Measurements from ENCODE around the gene SCN5A. TPM values are rescaled to one million over a fixed set of nuclear protein-coding genes. Genes with fewer than 3 reads are reported as not detected.

SCN5A gene
- total RNA-seq, 1 donor from 2014 or later: not detected

DNA sequence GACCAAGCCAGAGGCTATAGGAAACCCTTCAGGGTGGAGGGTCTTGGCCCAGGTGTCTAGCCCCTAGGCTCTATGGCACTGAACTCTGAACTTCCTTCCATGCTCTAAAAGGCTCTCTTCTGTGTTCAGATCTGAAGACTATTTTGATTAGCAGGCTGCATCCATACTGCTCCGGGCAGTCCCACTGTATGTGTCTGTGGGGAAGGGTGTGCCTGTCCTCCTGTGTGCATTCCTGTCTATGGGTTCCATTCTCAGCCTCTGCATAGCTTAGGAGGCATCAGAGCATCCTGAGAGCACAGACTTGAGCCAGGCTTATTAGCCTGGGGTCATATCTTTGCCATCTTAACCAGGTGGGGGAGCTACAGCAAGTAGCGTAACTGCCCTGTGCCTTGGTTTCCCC, 115.3 kb downstream of the SCN5A start:
- FAIRE-seq (peak; percentile 86), DNase-seq (ENCODE audit: low read depth) (no peak)
- Histone ChIP-seq H3K4me3 (ENCODE audit: low read depth, low read length) (no peak overlapping the region), H3K27me3 (ENCODE audit: control insufficient read depth, insufficient read depth, low read length) (no peaks in the 10 kb centered on the region), H3K36me3 (ENCODE audit: control insufficient read depth, insufficient read depth, low read length) (no peaks in the 10 kb centered on the region)
- TF ChIP-seq, protein P1, sequence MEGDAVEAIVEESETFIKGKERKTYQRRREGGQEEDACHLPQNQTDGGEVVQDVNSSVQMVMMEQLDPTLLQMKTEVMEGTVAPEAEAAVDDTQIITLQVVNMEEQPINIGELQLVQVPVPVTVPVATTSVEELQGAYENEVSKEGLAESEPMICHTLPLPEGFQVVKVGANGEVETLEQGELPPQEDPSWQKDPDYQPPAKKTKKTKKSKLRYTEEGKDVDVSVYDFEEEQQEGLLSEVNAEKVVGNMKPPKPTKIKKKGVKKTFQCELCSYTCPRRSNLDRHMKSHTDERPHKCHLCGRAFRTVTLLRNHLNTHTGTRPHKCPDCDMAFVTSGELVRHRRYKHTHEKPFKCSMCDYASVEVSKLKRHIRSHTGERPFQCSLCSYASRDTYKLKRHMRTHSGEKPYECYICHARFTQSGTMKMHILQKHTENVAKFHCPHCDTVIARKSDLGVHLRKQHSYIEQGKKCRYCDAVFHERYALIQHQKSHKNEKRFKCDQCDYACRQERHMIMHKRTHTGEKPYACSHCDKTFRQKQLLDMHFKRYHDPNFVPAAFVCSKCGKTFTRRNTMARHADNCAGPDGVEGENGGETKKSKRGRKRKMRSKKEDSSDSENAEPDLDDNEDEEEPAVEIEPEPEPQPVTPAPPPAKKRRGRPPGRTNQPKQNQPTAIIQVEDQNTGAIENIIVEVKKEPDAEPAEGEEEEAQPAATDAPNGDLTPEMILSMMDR (IDR thresholded peaks at IDR 0.05; ENCODE audit: insufficient read depth, low read length, severe bottlenecking): no peak

DNA sequence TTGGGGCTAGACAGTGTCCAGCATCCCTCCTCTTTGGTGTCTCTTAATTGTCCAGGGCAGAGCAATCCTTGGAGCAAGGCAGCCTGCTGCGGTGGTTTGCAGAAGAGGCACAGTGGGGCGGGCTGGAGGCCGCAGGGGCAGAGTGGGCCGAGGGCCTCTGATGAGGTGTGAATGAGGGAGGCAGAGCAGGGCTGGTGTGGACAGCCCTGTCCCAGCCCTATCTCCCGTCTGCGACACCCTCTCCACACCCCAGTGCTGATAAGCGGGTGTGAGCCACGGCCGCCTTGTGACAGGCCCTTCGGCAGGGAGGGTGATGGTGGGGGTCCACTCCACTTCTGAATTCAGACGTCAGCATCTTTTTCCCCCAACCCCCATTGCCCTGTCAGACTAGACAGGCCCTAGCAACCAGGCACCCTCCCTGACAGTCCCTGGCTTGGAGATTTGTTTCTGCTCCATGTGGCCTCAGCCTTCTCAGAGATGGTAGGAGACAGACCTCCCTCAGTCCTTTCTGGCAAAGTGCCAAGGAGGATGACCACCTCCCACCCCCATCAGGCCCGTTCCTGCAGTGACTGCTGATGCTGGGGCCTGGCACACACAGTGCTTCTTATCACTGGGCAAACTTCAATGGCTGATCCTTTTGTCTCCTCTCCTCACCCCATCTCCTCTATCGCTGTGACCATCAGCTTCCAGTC, 116.1 kb downstream of the SCN5A start:
- Histone ChIP-seq H3K4me3 (ENCODE audit: low read depth, low read length) (no peak overlapping the region), H3K27me3 (ENCODE audit: control insufficient read depth, insufficient read depth, low read length) (no peaks in the 10 kb centered on the region), H3K36me3 (ENCODE audit: control insufficient read depth, insufficient read depth, low read length) (no peaks in the 10 kb centered on the region)
- FAIRE-seq (peak; percentile 73), DNase-seq (ENCODE audit: low read depth) (no peak)
- TF ChIP-seq, protein P1 (IDR thresholded peaks at IDR 0.05; ENCODE audit: insufficient read depth, low read length, severe bottlenecking): no peak

DNA sequence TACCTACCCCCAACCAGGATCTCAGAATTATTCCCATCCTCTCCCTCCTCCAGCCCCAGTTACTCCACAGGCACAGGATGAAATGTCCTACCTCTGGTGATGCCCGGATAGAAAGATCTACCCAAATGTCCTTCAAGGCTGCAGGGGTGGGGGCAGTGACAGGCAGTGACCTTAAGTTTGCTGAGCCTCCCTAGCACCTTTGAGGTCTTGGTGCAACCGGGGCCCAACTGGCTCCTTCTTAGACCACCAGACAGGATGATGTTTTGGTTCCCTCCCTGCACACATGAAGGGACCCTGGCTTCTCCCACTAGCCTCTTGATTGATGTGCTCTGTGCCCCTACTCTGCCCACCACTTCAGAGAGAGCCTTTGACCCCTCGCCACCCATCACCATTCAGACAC, 117.0 kb downstream of the SCN5A start:
- no peaks in the 10 kb centered on the region for H3K36me3 ChIP-seq (ENCODE audit: control insufficient read depth, insufficient read depth, low read length)
- H3K27me3 ChIP-seq (ENCODE audit: control insufficient read depth, insufficient read depth, low read length): no peaks in the 10 kb centered on the region
- TF ChIP-seq, protein P1 (IDR thresholded peaks at IDR 0.05; ENCODE audit: insufficient read depth, low read length, severe bottlenecking): no peak
- FAIRE-seq (no peak), DNase-seq (ENCODE audit: low read depth) (no peak)
- no peak overlapping the region for H3K4me3 ChIP-seq (ENCODE audit: low read depth, low read length)

DNA sequence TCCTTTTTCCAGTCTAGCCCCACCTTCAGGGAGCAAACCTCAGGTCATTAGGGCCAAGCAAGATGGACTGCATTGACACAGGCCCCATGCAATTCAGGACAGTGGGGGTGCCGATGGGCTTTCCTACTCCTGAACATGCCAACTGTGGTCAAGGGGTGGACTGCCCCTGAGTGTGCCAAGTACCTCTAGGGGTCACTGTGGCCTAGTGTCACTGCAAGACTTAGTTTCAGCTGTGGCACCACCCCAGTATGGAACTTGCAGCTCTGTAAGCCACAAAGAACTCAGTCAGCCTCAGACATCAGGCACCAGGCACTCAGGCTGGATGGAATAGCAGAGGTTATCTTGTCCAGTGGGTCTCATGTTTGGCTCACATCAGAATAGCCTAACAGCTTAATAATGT, 121.0 kb downstream of the SCN5A start:
- H3K27me3 ChIP-seq (ENCODE audit: control insufficient read depth, insufficient read depth, low read length): no peaks in the 10 kb centered on the region
- peaks cover 3% of the 10 kb centered on the region for H3K36me3 ChIP-seq (ENCODE audit: control insufficient read depth, insufficient read depth, low read length)
- TF ChIP-seq, protein P1 (IDR thresholded peaks at IDR 0.05; ENCODE audit: insufficient read depth, low read length, severe bottlenecking): no peak
- no peak overlapping the region for H3K4me3 ChIP-seq (ENCODE audit: low read depth, low read length)
- FAIRE-seq (no peak), DNase-seq (ENCODE audit: low read depth) (no peak)

DNA sequence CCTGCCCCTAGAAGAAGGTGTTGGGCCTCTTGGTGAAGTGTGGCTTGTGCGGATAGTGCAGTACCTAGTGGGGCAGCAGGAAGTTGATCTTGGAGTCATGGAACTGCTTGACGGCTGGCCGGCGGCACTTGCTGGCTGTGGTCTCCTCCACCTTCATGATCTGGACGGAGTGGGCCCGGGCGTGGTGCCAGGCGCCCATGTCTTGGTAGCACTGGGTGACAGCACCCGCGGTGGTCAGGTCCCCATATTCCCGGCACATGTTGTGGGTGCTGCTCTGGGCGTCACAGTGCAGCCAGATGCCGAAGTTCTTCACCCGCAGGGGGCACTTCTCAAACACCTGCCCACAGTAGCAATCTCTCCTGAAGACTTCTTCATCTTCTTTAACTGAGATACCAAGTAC, 122.7 kb downstream of the SCN5A start:
- DNase-seq (ENCODE audit: low read depth) (no peak), FAIRE-seq (no peak)
- H3K4me3 ChIP-seq (ENCODE audit: low read depth, low read length): no peak overlapping the region
- TF ChIP-seq, protein P1 (IDR thresholded peaks at IDR 0.05; ENCODE audit: insufficient read depth, low read length, severe bottlenecking): no peak
- no peaks in the 10 kb centered on the region for H3K27me3 ChIP-seq (ENCODE audit: control insufficient read depth, insufficient read depth, low read length)
- peaks cover 3% of the 10 kb centered on the region for H3K36me3 ChIP-seq (ENCODE audit: control insufficient read depth, insufficient read depth, low read length)

Measured in bronchial epithelial cell (primary cell).